Stimulated activated CD4-positive, alpha-beta T cell treated with anti-CD3 and anti-CD28 coated beads, Interleukin-12 subunit alpha, Interleukin-12 subunit beta, amount 100 ng/mL, for 4 hours (primary cell): ENCODE measurements around the gene WNT5B.
"Not testable (repeated sequence)": the region's sequence is repeated elsewhere in the genome, so short reads cannot be mapped to it uniquely, and the experiment has no call there.

Experiments used
- DNase-seq: peaks from one replicate; pipeline ENCODE4 v3.0.0-alpha.2; 2020

WNT5B gene

DNA sequence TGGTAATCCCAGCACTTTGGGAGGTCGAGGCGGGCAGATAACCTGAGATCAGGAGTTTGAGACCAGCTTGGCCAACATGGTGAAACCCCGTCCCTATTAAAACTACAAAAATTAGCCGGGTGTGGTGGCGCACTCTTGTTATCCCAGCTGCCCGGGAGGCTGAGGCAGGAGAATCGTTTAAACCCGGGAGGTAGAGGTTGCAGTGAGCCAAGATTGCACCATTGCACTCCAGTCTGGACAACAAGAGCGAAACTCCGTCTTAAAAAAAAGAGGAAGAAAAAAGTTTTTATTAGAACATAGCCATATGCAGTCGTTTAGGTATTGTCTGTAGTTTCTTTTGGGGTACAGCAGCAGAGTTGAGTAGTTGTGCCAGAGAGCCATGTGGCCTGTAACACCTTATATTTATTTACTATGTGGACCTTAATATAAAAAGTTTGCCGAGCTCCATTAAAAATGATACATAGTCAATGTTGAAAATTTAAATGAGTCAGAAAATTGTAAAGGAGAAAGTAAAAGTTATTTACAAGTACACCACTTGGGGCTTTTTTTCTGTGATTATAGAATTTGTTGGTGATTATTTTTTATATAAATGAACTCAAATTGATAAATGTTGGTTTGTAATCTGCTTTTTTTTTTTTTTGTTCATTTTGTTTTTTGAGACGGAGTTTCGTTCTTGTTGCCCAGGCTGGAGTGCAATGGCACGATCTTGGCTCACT, 64.0 kb downstream of the WNT5B start:
- DNase-seq = no peak

DNA sequence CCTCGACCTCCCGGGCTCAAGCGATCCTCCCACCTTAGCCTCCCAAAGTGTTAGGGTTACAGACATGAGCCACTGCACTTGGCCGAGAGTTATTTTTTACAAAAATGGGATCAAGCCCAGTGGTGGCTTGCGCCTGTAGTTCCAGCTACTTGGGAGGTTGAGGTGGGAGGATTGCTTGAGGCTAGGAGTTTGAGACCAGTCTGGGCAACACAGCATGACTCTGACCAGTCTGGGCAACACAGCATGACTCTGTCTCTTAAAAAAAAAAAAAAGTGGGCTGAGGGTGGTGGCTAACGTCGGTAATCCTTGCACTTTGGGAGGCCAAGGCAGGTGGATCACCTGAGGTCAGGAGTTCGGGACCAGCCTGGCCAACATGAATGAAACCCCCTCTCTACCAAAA, 66.1 kb downstream of the WNT5B start:
- DNase-seq = not testable (repeated sequence)

GRCh38 chr12:1695886-1696670, 67.0 kb downstream of the WNT5B start:
- no peak for DNase-seq

DNA sequence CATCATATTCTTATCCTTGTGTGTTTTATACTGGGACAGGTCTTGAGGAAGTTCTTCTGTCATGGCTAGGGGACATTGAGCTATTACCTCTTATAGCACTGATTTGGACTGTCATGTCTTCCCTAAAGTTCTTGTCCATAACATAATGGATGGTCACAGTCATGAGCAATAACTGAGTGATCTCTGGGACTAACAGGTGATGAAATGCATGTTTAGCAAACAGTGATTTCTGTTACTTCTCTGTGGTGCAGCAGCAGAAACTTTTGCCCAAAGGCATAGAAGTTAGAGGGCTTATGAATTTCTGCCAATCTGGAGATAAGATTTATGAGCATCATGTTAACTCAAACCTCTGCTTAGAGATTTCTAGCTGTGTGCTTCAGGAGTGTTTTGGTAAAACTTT, 67.8 kb downstream of the WNT5B start:
- DNase-seq = no peak
